Measurements from ENCODE around the gene OPA1. TPM values are rescaled to one million over a fixed set of nuclear protein-coding genes. Genes with fewer than 3 reads are reported as not detected.

OPA1 gene
- total RNA-seq, 1 donor from 2014 or later: 67.2 TPM

- no peak for DNase-seq (ENCODE audit: low spot score)
- Mint-ChIP-seq H3K4me3 (ENCODE audit: unreplicated experiment) (no peak overlapping the region), H3K27me3 (ENCODE audit: unreplicated experiment) (peaks cover 5% of the 10 kb centered on the region), H3K36me3 (ENCODE audit: low read depth, unreplicated experiment) (no peaks in the 10 kb centered on the region), H3K27ac (ENCODE audit: unreplicated experiment) (no peak overlapping the region), H3K4me1 (ENCODE audit: unreplicated experiment) (peaks cover 13% of the 10 kb centered on the region), H3K9me3 (ENCODE audit: unreplicated experiment) (no peaks in the 10 kb centered on the region)
- no peak for TF ChIP-seq CTCF (IDR thresholded peaks at IDR 0.05; ENCODE audit: unreplicated experiment)
These were observed 3.9 kb upstream of the OPA1 start for GRCh38 chr3:193589129-193589528.

GRCh38 chr3:193589616-193590015 lies 3.4 kb upstream of the OPA1 start:
- DNase-seq (ENCODE audit: low spot score): no peak
- H3K4me3 Mint-ChIP-seq (ENCODE audit: unreplicated experiment): no peak overlapping the region
- H3K36me3 Mint-ChIP-seq (ENCODE audit: low read depth, unreplicated experiment): no peaks in the 10 kb centered on the region
- no peak for TF ChIP-seq CTCF (IDR thresholded peaks at IDR 0.05; ENCODE audit: unreplicated experiment)
- H3K4me1 Mint-ChIP-seq (ENCODE audit: unreplicated experiment): peaks cover 17% of the 10 kb centered on the region
- H3K9me3 Mint-ChIP-seq (ENCODE audit: unreplicated experiment): no peaks in the 10 kb centered on the region
- H3K27me3 Mint-ChIP-seq (ENCODE audit: unreplicated experiment): peaks cover 5% of the 10 kb centered on the region
- no peak overlapping the region for H3K27ac Mint-ChIP-seq (ENCODE audit: unreplicated experiment)

GRCh38 chr3:193590088-193590856 lies 2.7 kb upstream of the OPA1 start:
- no peak for TF ChIP-seq CTCF (IDR thresholded peaks at IDR 0.05; ENCODE audit: unreplicated experiment)
- DNase-seq (ENCODE audit: low spot score): no peak
- Mint-ChIP-seq H3K9me3 (ENCODE audit: unreplicated experiment) (no peaks in the 10 kb centered on the region), H3K4me1 (ENCODE audit: unreplicated experiment) (peaks cover 21% of the 10 kb centered on the region), H3K4me3 (ENCODE audit: unreplicated experiment) (no peak overlapping the region), H3K27ac (ENCODE audit: unreplicated experiment) (no peak overlapping the region), H3K27me3 (ENCODE audit: unreplicated experiment) (peaks cover 5% of the 10 kb centered on the region), H3K36me3 (ENCODE audit: low read depth, unreplicated experiment) (no peaks in the 10 kb centered on the region)

GRCh38 chr3:193593668-193594030 lies 641 bp downstream of the OPA1 start:
- Mint-ChIP-seq H3K4me1 (ENCODE audit: unreplicated experiment) (peaks cover 21% of the 10 kb centered on the region), H3K27ac (ENCODE audit: unreplicated experiment) (peak overlapping the region; percentile 96), H3K9me3 (ENCODE audit: unreplicated experiment) (no peaks in the 10 kb centered on the region), H3K27me3 (ENCODE audit: unreplicated experiment) (peaks cover 5% of the 10 kb centered on the region), H3K36me3 (ENCODE audit: low read depth, unreplicated experiment) (peaks cover 6% of the 10 kb centered on the region), H3K4me3 (ENCODE audit: unreplicated experiment) (peak overlapping the region; percentile 100)
- TF ChIP-seq CTCF (IDR thresholded peaks at IDR 0.05; ENCODE audit: unreplicated experiment): no peak
- no peak for DNase-seq (ENCODE audit: low spot score)

GRCh38 chr3:193594946-193595689 lies 2.1 kb downstream of the OPA1 start:
- Mint-ChIP-seq H3K9me3 (ENCODE audit: unreplicated experiment) (no peaks in the 10 kb centered on the region), H3K36me3 (ENCODE audit: low read depth, unreplicated experiment) (peaks cover 6% of the 10 kb centered on the region), H3K4me3 (ENCODE audit: unreplicated experiment) (peak overlapping the region; percentile 100), H3K4me1 (ENCODE audit: unreplicated experiment) (peaks cover 21% of the 10 kb centered on the region), H3K27me3 (ENCODE audit: unreplicated experiment) (peaks cover 5% of the 10 kb centered on the region), H3K27ac (ENCODE audit: unreplicated experiment) (no peak overlapping the region)
- DNase-seq (ENCODE audit: low spot score): no peak
- no peak for TF ChIP-seq CTCF (IDR thresholded peaks at IDR 0.05; ENCODE audit: unreplicated experiment)
